ENCODE results near the gene FBLN5. TPM values are rescaled to one million over a fixed set of nuclear protein-coding genes. Genes with fewer than 3 reads are reported as not detected.

The FBLN5 gene
- polyA plus RNA-seq, 2 donors = 3.3 to 9.7 TPM

DNA sequence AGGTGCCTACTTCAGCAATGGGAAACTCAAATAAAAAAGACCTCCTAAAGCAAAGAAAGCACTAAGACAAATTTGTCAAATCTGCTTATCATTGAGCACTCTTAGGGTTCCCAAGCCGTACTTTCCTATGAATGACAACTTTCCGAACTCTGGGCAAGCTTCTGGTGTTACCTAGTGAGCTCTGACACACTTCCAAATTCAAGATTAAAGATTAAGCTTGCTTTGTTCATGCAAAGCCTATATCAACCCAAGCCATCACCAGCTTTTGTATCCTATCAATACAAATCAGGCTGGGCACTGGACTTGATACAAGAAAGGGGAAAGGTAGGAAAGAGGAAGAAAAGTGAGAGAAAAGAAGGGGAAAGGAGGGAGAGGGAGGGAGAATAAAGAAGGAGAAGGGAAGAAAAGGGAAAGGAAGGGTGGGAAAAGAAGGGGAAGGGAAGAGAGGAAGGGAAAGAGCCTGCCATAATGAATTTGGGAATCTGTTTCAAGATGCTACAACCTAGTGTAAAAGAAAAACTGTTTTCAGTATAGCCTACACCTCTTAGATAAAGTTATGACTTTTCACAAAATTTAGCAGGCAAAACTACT lies 23.8 kb upstream of the FBLN5 start:
- Histone ChIP-seq H3K27ac (ENCODE audit: low read depth in 2 of 2, low read length in 1 of 2) (no peak overlapping the region), H3K4me1 (ENCODE audit: control insufficient read depth in 2 of 2, insufficient read depth in 2 of 2, low read length in 1 of 2) (no peaks in the 10 kb centered on the region), H3K9me3 (ENCODE audit: control insufficient read depth in 2 of 2, insufficient read depth in 1 of 2, low read depth in 1 of 2, low read length in 1 of 2) (no peaks in the 10 kb centered on the region), H3K27me3 (ENCODE audit: control insufficient read depth in 1 of 2, insufficient read depth in 2 of 2, low read length in 2 of 2) (no peaks in the 10 kb centered on the region), H3K36me3 (ENCODE audit: control insufficient read depth in 2 of 2, insufficient read depth in 2 of 2, low read length in 1 of 2) (peaks cover 5 to 6% of the 10 kb centered on the region in 2 donors), H3K4me3 (ENCODE audit: low read depth in 1 of 2, low read length in 2 of 2) (no peak overlapping the region)
- 77 to 93% methylated on average over 2 of the region's 2 CpGs for WGBS, 2 donors

DNA sequence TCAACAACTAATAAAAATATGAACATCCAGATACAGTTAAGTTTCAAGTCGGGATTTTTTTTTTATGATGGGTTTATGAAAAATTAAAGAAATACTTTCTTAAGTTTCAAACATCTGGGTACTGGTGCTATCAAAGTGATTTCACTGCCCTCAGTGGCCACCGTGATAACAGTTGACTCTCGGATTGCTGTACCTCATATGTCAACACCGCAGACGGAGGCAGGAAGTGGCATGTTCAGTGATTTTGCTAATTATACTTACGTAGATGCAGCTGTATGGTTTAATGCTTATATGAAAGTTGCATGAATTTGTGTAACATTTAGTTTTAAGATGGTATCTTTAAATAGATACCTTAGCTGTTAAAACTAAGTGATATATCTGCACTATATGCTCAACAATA lies 20.8 kb upstream of the FBLN5 start:
- Histone ChIP-seq H3K9me3 (ENCODE audit: control insufficient read depth in 2 of 2, insufficient read depth in 1 of 2, low read depth in 1 of 2, low read length in 1 of 2) (no peaks in the 10 kb centered on the region), H3K4me1 (ENCODE audit: control insufficient read depth in 2 of 2, insufficient read depth in 2 of 2, low read length in 1 of 2) (no peaks in the 10 kb centered on the region), H3K27me3 (ENCODE audit: control insufficient read depth in 1 of 2, insufficient read depth in 2 of 2, low read length in 2 of 2) (no peaks in the 10 kb centered on the region), H3K36me3 (ENCODE audit: control insufficient read depth in 2 of 2, insufficient read depth in 2 of 2, low read length in 1 of 2) (peaks cover 4 to 5% of the 10 kb centered on the region in 2 donors), H3K27ac (ENCODE audit: low read depth in 2 of 2, low read length in 1 of 2) (no peak overlapping the region), H3K4me3 (ENCODE audit: low read depth in 1 of 2, low read length in 2 of 2) (no peak overlapping the region)
- 75 to 78% methylated on average over 6 of the region's 6 CpGs for WGBS, 2 donors

DNA sequence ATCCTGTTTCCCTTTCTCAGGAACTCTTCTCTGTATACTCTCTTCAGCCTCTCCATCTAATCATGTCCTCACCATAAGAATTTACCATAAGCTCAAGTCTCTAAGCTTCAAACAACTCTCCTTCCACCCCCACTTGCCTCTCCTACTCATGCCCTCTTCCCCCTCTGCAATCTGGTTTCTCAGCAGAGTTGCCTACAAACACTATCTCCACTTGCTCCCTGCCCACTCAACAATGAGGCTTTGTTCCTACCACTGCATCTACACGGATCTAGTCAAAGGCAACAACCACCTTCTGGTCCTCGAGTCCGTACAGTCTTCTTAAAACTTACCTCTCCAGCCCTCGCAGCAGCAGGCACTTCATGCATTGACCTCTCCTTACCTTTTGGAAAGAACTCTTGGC lies 17.2 kb upstream of the FBLN5 start:
- H3K36me3 ChIP-seq (ENCODE audit: control insufficient read depth in 2 of 2, insufficient read depth in 2 of 2, low read length in 1 of 2) = peaks cover 4 to 5% of the 10 kb centered on the region in 2 donors
- no peak overlapping the region for H3K27ac ChIP-seq (ENCODE audit: low read depth in 2 of 2, low read length in 1 of 2)
- no peak overlapping the region for H3K4me3 ChIP-seq (ENCODE audit: low read depth in 1 of 2, low read length in 2 of 2)
- WGBS, 2 donors = 66 to 86% methylated on average over 4 of the region's 4 CpGs
- H3K9me3 ChIP-seq (ENCODE audit: control insufficient read depth in 2 of 2, insufficient read depth in 1 of 2, low read depth in 1 of 2, low read length in 1 of 2) = no peaks in the 10 kb centered on the region
- no peaks in the 10 kb centered on the region for H3K27me3 ChIP-seq (ENCODE audit: control insufficient read depth in 1 of 2, insufficient read depth in 2 of 2, low read length in 2 of 2)
- H3K4me1 ChIP-seq (ENCODE audit: control insufficient read depth in 2 of 2, insufficient read depth in 2 of 2, low read length in 1 of 2) = no peaks in the 10 kb centered on the region

DNA sequence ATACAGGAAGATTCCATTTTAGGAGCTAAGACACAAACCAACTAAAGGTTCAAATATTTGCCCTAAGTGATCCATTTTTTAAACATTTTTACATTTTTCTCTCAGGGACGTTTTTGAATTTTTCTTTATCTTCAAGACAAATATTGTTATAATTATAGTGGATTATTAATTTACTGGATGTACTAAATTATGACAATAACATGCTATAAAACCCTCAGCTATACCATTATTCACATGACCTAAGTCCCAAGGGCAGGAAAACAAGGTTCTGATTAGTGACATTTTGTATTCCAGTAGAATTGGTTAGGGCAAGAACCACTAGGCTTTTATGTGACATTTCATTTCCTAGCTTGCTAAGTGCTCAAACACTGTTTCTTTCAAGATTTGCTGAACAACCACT lies 16.5 kb upstream of the FBLN5 start:
- Histone ChIP-seq H3K4me1 (ENCODE audit: control insufficient read depth in 2 of 2, insufficient read depth in 2 of 2, low read length in 1 of 2) (no peaks in the 10 kb centered on the region), H3K27me3 (ENCODE audit: control insufficient read depth in 1 of 2, insufficient read depth in 2 of 2, low read length in 2 of 2) (no peaks in the 10 kb centered on the region), H3K36me3 (ENCODE audit: control insufficient read depth in 2 of 2, insufficient read depth in 2 of 2, low read length in 1 of 2) (peaks cover 4 to 5% of the 10 kb centered on the region in 2 donors), H3K4me3 (ENCODE audit: low read depth in 1 of 2, low read length in 2 of 2) (no peak overlapping the region), H3K27ac (ENCODE audit: low read depth in 2 of 2, low read length in 1 of 2) (no peak overlapping the region), H3K9me3 (ENCODE audit: control insufficient read depth in 2 of 2, insufficient read depth in 1 of 2, low read depth in 1 of 2, low read length in 1 of 2) (no peaks in the 10 kb centered on the region)
- 54 to 60% methylated on average over 1 of the region's 1 CpG for WGBS, 2 donors

DNA sequence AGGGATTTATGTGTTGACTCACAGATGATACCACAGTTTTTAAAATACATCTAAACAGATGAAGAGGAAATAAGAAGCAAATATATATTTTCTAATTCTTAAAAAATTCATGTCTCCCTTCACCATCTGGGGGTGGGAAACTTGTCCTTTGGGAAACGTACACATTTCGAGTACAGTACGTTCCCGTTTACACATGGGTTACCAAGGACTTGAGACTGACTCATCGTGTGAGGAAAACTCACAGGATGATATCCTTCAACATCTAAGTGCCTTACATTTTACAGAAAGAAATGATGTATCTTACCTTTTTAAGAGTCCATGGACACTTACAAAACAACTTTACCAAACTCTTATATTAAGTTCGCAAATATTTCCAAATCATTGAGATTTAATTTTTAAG lies 16.0 kb upstream of the FBLN5 start:
- no peak overlapping the region for H3K27ac ChIP-seq (ENCODE audit: low read depth in 2 of 2, low read length in 1 of 2)
- no peaks in the 10 kb centered on the region for H3K9me3 ChIP-seq (ENCODE audit: control insufficient read depth in 2 of 2, insufficient read depth in 1 of 2, low read depth in 1 of 2, low read length in 1 of 2)
- 65 to 79% methylated on average over 6 of the region's 6 CpGs for WGBS, 2 donors
- no peaks in the 10 kb centered on the region for H3K4me1 ChIP-seq (ENCODE audit: control insufficient read depth in 2 of 2, insufficient read depth in 2 of 2, low read length in 1 of 2)
- H3K27me3 ChIP-seq (ENCODE audit: control insufficient read depth in 1 of 2, insufficient read depth in 2 of 2, low read length in 2 of 2) = no peaks in the 10 kb centered on the region
- H3K4me3 ChIP-seq (ENCODE audit: low read depth in 1 of 2, low read length in 2 of 2) = no peak overlapping the region
- H3K36me3 ChIP-seq (ENCODE audit: control insufficient read depth in 2 of 2, insufficient read depth in 2 of 2, low read length in 1 of 2) = no peaks in the 10 kb centered on the region

DNA sequence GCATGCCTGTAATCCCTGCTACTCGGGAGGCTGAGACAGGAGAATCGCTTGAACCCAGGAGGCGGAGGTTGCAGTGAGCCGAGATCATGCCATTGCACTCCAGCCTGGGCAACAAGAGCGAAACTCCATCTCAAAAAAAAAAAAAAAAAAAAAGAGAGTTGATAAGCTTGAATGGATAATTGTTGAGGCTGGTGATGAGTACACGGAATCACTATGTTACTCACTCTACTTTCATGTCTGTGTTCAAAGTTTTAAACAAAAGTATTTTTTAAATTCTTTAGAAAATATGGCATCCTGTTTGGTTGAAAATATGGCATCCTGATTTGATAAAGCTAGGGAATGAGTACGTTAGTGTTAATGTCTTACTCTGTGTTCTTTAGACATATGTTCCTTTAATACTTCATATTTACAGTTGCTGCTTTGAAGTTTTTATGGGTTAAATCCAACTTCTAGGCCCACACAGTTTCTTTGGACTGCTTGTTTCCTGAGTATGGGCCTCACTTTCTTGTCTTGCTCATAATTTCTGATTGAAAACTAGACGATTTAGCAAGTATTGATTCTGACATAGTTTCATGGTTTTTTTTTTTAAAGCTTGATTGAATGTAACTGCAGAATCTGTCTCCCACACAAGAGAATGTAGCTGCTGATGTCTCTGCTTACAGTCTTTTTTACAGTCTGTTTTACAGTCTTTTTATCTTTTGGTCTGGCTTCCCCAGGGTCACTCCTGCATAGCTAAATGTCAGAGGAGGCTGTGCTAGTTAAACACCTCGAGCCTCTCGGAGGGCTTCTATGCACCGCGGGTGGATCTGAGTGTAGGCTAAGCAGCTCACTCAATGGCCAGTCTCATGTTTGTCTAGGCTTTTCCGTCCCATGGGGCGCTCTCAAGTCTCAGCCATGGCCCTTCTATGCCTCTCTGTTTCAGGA lies 14.1 kb upstream of the FBLN5 start:
- H3K27ac ChIP-seq (ENCODE audit: low read depth in 2 of 2, low read length in 1 of 2) = no peak overlapping the region
- no peaks in the 10 kb centered on the region for H3K9me3 ChIP-seq (ENCODE audit: control insufficient read depth in 2 of 2, insufficient read depth in 1 of 2, low read depth in 1 of 2, low read length in 1 of 2)
- no peaks in the 10 kb centered on the region for H3K36me3 ChIP-seq (ENCODE audit: control insufficient read depth in 2 of 2, insufficient read depth in 2 of 2, low read length in 1 of 2)
- no peaks in the 10 kb centered on the region for H3K4me1 ChIP-seq (ENCODE audit: control insufficient read depth in 2 of 2, insufficient read depth in 2 of 2, low read length in 1 of 2)
- 65 to 76% methylated on average over 12 to 13 of the region's 14 CpGs for WGBS, 2 donors
- no peak overlapping the region for H3K4me3 ChIP-seq (ENCODE audit: low read depth in 1 of 2, low read length in 2 of 2)
- H3K27me3 ChIP-seq (ENCODE audit: control insufficient read depth in 1 of 2, insufficient read depth in 2 of 2, low read length in 2 of 2) = no peaks in the 10 kb centered on the region

DNA sequence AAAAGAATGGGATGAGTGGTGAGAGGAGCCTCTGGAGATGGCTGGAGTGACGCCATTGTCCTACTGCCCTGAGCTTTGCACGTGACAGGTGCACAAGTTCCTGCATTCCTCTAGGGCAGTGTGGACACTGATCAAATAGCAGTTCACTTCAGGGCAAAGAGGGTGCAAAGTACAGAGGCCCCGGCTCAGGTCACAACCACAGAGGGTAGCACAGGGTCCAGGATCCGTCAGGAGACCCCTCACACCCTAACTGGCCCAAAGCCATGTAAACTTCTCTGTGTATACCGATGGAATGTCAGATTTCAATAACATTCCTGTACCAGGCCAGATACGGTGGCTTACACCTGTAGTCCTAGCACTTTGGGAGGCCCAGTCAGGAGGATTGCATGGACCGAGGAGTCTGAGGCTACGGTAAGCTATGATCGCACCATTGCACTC lies 10.4 kb upstream of the FBLN5 start:
- H3K4me1 ChIP-seq (ENCODE audit: control insufficient read depth in 2 of 2, insufficient read depth in 2 of 2, low read length in 1 of 2) = no peaks in the 10 kb centered on the region
- H3K36me3 ChIP-seq (ENCODE audit: control insufficient read depth in 2 of 2, insufficient read depth in 2 of 2, low read length in 1 of 2) = no peaks in the 10 kb centered on the region
- no peaks in the 10 kb centered on the region for H3K9me3 ChIP-seq (ENCODE audit: control insufficient read depth in 2 of 2, insufficient read depth in 1 of 2, low read depth in 1 of 2, low read length in 1 of 2)
- no peak overlapping the region for H3K27ac ChIP-seq (ENCODE audit: low read depth in 2 of 2, low read length in 1 of 2)
- no peak overlapping the region for H3K4me3 ChIP-seq (ENCODE audit: low read depth in 1 of 2, low read length in 2 of 2)
- no peaks in the 10 kb centered on the region for H3K27me3 ChIP-seq (ENCODE audit: control insufficient read depth in 1 of 2, insufficient read depth in 2 of 2, low read length in 2 of 2)
- 80 to 83% methylated on average over 9 of the region's 9 CpGs for WGBS, 2 donors

DNA sequence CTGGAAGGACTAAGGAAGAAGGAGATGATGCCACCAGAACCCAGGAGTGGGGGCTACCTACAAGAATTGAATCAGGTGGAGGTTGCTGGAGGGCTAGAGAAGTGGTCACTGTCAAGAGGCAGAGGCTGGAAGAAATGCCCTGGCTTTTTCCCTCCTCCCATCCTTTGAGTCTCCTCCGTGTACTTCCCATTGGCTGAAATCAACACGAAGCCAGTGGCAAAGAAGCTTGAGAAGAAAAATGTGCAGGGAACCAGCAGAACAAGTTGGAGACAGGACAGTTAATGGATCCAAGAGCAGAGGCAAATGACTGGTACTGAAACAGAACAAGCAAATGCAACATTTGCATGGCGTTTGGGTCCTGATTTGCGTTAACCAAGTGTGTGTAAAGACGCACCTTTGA lies 9.1 kb upstream of the FBLN5 start:
- Histone ChIP-seq H3K9me3 (ENCODE audit: control insufficient read depth in 2 of 2, insufficient read depth in 1 of 2, low read depth in 1 of 2, low read length in 1 of 2) (no peaks in the 10 kb centered on the region), H3K36me3 (ENCODE audit: control insufficient read depth in 2 of 2, insufficient read depth in 2 of 2, low read length in 1 of 2) (no peaks in the 10 kb centered on the region), H3K4me3 (ENCODE audit: low read depth in 1 of 2, low read length in 2 of 2) (no peak overlapping the region), H3K27me3 (ENCODE audit: control insufficient read depth in 1 of 2, insufficient read depth in 2 of 2, low read length in 2 of 2) (no peaks in the 10 kb centered on the region), H3K4me1 (ENCODE audit: control insufficient read depth in 2 of 2, insufficient read depth in 2 of 2, low read length in 1 of 2) (no peaks in the 10 kb centered on the region), H3K27ac (ENCODE audit: low read depth in 2 of 2, low read length in 1 of 2) (no peak overlapping the region)
- 70 to 85% methylated on average over 5 of the region's 5 CpGs for WGBS, 2 donors

DNA sequence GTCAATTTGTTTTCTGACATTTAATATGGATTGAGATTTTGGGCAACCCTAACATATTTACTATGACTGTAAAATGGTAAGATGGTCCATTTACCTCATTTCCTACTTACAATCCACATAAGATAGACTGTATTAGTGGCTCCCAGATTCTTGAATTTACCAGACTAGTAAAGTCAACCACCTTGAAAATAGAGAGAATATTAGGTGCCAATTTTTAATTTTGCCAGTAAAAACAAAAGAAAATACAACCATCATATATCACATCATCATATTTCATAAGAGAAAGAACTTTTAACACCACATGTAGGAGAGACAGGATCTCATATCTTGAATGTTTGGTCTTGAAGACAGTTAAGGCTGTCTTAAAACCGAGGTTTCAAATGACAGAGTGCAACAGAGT lies 7.7 kb upstream of the FBLN5 start:
- Histone ChIP-seq H3K36me3 (ENCODE audit: control insufficient read depth in 2 of 2, insufficient read depth in 2 of 2, low read length in 1 of 2) (no peaks in the 10 kb centered on the region), H3K27me3 (ENCODE audit: control insufficient read depth in 1 of 2, insufficient read depth in 2 of 2, low read length in 2 of 2) (no peaks in the 10 kb centered on the region), H3K9me3 (ENCODE audit: control insufficient read depth in 2 of 2, insufficient read depth in 1 of 2, low read depth in 1 of 2, low read length in 1 of 2) (no peaks in the 10 kb centered on the region), H3K4me3 (ENCODE audit: low read depth in 1 of 2, low read length in 2 of 2) (no peak overlapping the region), H3K4me1 (ENCODE audit: control insufficient read depth in 2 of 2, insufficient read depth in 2 of 2, low read length in 1 of 2) (no peaks in the 10 kb centered on the region), H3K27ac (ENCODE audit: low read depth in 2 of 2, low read length in 1 of 2) (no peak overlapping the region)
- WGBS, 2 donors = 47 to 53% methylated on average over 1 of the region's 1 CpG

Measured in esophagus (tissue), 2 donors.